Measurements from ENCODE around the gene RAI1. TPM values are rescaled to one million over a fixed set of nuclear protein-coding genes. Genes with fewer than 3 reads are reported as not detected.

Gene RAI1
- total RNA-seq, 1 donor from 2014 or later, result 10.4 TPM

- no peak for DNase-seq
Observed at GRCh38 chr17:17754719-17755686, 73.7 kb downstream of the RAI1 start.

- no peak for DNase-seq
Observed at GRCh38 chr17:17755715-17756114, 74.5 kb downstream of the RAI1 start.

DNA sequence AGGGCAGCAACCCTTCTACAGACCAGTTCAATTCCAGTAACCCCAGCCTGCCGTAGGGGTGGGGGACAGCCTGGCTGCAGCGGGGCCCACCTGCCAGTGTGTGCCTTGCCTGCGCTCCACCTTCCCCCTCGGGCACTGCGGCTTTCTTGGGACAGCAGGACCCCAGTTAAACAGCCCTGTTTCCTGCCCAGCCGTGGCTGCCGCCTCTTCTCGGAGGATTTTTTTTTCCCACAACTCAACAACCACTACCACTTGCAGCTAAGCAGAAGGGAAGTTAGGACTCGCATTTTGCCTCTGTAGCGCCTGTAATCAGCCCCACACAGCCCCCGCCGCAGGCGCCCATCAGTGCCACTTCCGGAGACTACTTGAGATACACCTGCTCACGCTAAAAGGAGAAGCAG is 76.1 kb downstream of the RAI1 start:
- no peak for DNase-seq

GRCh38 chr17:17757956-17758845 is 76.9 kb downstream of the RAI1 start:
- DNase-seq, result no peak

- no peak for DNase-seq
Observed at GRCh38 chr17:17758941-17759563, 77.8 kb downstream of the RAI1 start.

GRCh38 chr17:17760350-17760749 is 79.1 kb downstream of the RAI1 start:
- no peak for DNase-seq

DNA sequence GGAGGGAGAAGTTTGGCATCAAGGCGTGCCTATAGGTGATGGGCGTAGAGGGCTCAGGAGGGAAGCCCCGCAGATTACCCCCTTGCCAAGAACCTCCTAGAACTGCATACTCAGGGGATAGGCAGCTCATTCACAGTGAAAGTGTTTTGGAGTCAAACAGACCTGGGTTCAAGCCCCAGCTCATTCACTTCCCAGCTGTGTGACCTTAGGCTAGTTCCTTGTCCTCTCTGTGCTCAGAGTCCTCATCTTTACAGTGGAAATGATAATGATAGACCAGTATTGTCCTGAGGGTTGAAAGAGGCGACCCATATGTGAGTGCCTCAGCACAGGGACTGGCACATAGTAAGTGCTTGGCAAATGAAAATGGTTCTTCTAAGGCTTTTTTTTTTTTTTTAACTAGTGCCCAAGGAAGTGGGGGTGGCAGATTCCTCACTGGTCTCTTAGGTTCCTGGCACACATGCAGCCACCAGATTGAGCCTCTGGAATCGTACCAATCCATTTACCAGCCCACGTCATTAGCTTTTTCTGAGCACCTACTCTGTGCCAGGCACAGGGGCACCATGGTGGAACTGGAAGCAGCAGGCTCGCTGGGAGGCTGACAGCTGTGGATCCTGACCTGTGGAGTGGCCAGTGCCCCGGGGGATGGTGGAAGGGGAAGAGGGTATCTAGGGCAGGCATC is 79.8 kb downstream of the RAI1 start:
- no peak for DNase-seq

- no peak for DNase-seq
Observed at GRCh38 chr17:17761894-17762743, 80.9 kb downstream of the RAI1 start.

DNA sequence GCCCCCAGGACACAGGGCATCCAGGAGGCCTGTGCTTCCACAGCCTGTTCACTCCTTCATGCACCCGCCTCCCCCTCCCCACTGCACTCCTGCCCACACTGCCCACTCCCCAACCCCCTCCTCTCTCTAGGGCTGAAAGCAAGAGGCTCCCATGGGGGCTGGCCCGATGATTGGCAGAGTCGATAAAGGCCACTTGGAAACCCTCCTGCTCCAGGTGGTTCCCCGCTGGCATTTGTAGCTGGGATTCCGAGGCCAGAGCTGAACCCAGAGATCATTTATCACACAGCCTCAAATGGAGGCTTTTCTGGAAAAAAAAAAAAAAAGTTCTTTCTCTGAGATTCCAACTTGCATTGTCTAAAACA is 81.5 kb downstream of the RAI1 start:
- DNase-seq, result no peak

- DNase-seq, result no peak
Observed at GRCh38 chr17:17763136-17763535, 81.9 kb downstream of the RAI1 start.

DNA sequence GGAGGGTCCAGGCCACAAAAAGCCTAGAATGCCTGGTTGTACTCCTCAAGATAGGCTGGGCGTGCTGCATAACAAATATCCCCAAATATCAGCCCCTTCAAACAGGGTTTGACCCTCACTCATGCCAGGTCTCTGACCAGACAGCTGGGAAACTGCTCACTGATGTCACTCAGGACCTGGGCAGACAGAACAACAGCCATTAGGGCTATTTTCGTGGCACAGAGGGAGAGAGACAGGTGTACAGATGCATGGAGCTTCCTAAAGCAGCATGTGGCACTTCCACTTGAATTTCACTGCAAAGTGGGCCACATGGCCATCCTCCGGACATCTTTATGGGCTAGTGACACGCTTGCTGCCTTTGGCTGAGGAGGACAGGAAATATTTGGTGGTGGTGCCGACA is 82.5 kb downstream of the RAI1 start:
- no peak for DNase-seq

DNA sequence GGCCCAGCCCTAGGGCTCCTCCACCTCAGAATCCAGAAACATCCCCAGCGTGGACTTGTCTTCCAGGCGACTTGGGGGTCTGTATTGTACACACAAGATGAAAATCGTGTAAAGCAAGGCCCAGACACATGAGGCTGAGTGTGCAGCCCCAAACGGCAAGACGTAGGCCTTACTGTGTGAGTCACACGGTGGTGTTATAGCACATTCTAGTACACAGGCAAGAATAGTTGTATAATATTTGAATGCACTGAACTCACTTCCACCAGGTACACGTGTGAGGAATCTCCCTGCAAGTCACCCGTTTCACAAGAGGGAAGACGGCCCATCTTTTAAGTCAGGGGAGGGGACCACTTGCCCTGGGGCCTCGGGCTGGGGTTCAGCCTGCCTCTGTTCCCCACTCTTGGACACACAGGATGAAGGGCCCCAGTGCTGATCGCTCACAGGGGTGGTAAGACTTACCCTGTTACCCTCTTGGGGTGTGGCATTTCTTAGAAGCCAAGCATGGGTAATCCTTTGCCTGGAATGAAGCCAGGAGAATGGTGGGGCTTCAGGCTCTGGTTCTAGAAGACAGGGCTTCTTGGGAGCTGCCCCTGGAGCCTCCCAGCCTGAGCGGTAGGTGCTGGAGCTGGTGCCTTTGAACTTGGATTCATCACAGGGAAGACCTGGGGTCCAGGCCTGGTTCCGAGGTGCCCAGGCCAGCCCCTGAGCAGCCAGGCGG is 84.3 kb downstream of the RAI1 start:
- DNase-seq, result no peak

DNA sequence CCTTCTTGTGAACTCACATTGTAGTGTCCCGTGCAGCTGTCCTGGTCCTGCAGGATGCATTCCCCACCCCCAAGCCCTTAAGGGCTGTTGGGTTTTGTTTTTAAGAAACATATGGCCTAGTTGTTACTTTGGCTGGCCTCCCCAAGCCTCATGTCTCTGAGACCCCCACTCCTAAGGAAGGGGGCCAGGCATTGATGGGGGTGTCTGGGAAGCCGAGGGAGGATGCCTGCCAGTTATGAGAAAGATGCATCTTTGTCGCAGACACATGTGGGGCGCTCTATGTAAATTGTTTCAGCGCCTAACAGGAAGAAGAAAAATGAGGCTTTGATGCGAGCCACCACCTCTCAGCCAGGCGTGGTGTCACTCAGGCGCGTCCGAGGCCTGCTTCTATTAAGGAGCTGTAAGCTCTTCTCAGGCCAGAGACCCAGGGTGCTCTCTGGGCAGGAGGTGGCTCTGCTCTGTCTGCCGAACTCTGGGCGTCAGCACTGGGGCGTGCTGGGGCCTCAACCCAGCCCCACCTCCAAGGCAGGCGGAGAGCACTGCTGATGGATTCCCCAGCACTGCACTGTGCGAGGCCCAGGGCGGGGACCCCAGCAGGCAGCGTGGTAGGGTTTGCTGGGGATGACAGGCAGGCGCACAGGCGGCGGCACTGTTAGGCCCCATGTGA is 85.0 kb downstream of the RAI1 start:
- DNase-seq, result no peak

DNA sequence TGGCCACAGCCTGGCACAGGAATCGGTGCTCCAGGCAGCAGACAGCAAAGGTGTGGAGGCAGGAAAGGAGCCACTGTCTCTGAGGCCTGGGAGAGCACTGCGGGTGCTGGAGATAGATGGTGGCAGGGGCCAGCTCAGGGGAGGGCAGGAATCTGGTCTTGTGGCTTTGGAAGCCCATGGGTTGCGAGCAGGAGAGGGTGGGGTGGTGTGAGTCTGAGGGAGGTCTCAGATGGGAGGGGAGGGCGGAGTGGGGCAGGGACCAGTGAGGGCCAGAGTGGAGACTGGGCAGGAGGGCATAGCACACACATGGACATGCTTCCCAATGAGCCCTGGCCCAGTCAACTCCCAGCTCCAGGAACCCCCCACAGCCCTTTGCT is 85.5 kb downstream of the RAI1 start:
- no peak for DNase-seq

DNA sequence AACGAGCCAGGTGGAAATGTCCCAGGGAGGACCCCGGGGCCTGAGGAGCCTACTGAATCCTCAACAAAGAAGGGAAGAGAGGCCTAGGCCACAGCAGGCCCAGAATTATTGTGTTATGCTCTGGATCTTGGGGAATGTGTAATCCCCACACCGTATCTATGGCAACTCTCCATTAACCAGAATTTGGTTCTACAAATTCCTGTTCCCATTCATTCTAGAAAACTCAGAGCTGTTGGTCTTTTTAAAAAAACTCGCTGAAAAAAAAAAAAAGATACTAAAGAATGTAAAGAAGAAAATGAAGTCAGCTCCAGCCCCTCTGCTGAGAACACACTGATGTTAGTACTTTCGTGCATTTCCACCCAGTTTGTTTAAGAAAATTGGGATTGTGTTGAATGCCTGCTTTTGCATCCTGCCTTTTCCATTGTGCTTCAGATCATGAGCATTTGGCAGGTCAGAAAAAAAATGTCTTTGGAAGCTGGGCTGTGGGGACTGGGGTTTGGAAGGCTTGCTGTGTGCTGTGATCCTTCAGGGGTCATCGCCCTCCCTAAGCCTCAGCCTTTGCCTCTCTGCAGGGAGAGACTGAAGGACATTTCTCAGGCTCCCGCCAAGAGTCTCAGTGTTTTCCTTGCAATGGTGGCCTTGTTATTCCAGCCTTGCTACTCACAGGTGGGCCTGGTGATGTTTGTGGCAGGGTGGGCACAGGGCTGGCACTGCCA is 86.1 kb downstream of the RAI1 start:
- DNase-seq, result no peak

- DNase-seq, result no peak
Observed at GRCh38 chr17:17767887-17768418, 86.7 kb downstream of the RAI1 start.

DNA sequence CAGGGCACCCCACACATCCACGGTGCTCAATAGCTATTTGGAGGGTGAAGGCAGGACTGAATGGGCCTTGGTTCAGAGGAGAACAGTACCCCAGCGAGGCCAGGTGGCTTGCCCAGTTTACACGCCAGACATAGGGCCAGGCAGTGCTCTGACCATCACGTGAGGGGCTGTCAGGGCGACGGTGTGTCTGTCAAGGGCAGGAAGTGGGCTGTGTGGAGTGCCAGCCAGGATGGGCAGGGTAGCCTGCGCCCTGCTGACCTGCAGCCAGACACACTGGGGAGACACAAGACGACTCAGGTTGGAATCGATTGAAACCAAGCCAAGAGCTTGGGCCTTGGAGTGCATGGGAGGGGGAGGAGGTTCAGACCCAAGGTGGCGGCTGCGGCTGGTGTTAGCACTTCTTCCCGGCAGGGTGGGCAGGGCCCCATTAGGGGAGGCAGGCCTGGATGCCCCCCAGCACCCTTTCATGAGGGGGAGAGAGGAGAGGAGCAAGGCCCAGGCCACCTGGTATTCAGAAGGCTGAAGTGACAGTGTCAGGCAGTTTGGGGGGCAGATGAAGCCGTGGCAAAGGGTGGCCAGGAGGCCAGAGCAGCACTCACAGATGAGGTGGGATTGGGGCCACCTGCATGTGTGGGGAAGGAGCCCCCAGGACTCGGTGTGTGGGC is 87.3 kb downstream of the RAI1 start:
- DNase-seq, result peak; percentile 23

DNA sequence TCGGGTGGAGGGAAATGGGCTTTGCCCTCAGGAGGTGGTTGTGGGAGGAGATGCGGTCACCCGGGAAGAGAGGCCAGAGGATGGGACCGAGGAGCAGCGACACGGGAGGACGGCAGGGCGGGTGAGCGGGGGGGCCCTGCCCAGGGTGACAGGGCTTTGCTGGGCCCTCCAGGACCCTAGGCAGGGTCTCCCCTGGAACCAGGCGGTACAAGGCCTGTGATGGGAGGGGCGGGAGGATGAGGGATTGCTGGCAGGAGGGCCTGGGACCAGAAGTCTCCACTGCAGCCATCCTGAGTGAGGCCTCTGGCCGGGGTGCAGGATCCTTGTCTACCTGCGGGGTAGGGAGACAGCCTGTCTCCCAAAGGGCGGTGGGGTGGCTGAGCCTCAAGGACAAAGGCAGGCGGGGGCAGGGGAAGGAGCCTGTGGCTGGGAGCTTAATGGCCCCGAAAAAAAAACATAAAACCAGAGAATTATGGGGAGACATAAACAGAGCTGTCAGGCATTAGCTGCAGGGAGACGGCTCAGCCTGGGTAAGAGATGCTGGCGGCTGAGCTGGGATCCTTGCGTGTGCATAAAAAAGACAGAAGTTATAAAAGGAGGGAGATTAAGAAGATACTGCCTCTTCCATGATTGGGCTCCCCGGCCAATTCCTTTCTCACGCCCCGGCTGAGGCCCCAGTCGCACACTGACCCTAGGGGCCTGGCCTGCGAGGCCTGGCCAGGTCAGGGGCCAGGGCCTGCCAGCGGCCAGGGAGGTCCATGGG is 88.8 kb downstream of the RAI1 start:
- DNase-seq, result no peak

Data from dermis blood vessel endothelial cell (primary cell).